EH (cell line): ENCODE data around the gene PEAK3.

Experiments
- DNase-seq: peaks from one replicate; pipeline ENCODE4 v3.0.0-alpha.2; 2015; ENCODE audit warnings: low read depth

The PEAK3 gene

DNA sequence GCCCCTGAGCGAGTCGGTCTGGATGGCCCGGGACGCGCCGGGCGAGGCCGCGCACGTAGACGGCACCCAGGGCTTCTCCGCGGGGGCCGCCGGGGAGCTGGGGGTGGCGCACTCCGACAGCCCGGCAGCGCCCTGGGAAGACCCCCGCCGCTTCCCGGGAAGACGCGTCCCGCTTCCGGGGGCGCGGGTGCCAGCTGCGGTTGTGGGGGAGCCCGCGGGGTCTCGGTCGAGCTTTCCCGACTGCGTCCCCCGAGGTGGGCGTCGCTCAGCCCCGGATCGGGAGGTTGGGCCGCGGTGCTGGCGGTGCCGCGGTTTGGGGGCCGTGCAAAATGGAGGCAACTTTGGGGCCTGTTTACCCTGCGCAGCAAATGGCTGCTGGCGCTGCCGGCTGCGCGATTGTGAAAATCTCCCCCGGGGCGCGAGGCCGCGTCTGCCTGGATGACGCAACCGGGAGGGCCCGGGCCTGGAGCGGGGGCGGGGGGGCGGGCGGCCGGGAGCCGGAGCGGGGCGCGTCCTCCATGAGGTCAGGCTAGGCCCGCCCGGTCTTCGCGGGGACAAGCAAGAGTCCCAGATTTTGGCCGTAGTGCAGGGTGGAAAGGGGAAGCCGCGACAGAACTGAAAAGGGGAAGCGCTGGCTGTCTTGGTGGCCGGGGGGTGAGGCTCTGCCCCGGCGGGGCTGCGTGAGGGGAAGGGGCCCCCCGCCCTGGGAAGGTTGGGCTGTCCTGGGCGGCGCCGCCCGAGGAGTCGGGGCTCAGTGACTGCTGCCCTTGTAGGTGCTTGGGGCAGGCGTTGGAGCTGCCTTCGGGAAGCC is 11.3 kb downstream of the PEAK3 start:
- DNase-seq: peak; percentile 87

DNA sequence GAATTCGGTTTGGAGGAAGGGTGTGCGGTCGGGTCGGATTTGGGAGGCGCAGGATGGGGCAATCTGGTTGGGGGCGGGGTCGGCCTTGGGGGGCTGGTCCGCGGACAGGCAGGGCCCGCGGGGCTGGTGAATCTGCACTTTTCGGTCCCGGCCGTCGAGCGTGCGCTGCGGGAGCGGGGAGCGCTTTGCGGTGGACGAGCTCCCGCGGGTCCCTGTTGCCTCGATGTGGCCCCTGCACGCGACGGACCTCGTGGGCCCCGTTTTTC is 11.9 kb downstream of the PEAK3 start:
- DNase-seq: peak; percentile 39

DNA sequence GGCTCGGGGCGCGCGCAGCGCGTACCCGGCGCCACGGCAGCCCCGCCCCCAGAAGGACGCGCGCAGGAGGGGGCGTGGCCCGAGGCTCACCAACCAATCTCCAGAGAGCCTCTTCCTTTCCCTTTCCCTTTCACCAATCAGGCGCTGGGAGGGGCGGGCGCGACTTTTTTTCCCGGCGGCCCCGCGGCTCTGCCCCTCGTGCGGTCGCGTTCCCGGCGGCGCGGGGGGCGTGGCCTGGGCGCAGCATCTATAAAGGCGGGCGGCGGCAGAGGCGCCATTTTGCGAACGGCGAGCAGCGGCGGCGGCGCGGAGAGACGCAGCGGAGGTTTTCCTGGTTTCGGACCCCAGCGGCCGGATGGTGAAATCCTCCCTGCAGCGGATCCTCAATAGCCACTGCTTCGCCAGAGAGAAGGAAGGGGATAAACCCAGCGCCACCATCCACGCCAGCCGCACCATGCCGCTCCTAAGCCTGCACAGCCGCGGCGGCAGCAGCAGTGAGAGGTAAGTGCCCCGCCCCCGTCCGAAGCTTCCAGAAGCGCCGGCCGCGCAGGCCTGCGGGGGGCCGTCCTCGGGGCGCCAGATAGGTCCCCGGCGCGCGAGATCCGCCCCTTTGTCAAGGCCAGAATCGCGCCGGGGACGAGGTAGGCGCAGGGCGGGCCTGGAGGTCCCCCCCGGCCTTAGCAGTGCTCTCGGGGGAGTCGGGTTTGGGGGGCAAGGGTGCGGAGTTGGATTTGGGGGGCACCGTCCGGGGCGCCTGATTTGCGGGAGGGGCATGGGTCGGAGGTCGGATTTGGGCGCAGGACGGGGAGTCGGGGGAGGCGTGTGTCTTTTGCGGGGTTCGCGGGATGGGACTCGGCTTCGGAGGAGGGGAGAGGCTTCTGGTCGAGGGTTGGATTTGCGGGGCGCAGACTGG is 12.5 kb downstream of the PEAK3 start:
- DNase-seq: peak; percentile 96

DNA sequence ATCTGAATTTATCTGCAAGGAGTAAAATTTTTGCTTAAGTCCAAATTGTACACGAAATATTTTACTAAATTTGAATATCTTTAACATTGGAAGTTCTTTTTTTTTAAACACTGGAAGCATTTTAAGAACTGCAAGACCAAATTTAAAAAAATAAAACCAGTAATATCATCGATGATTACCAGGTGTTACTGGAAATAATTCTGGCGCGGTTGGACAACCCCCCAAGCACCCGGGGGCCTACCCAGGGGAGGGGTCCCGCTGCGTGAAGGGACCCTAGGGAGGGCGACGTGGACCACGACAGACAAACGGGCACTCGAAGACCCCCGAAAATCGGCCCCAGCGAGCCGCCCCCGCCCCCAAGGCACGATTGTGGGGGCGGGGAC is 13.1 kb downstream of the PEAK3 start:
- no peak for DNase-seq

DNA sequence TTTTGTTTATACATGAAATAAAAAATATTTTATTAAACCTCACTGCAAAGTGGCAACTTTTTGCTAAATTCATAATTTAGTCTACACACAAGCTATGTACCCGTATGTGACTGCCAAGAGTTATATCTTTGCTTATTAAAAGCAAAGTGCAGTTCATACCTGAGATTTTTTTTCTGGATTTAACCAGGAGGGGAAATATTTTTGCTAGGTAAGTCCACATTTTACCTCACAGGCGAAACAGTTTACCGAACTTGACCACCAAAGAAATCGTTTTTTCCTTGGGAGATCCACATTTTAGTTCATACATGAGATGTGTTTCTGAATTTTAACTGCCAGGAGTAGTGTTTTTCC is 13.5 kb downstream of the PEAK3 start:
- DNase-seq: no peak

DNA sequence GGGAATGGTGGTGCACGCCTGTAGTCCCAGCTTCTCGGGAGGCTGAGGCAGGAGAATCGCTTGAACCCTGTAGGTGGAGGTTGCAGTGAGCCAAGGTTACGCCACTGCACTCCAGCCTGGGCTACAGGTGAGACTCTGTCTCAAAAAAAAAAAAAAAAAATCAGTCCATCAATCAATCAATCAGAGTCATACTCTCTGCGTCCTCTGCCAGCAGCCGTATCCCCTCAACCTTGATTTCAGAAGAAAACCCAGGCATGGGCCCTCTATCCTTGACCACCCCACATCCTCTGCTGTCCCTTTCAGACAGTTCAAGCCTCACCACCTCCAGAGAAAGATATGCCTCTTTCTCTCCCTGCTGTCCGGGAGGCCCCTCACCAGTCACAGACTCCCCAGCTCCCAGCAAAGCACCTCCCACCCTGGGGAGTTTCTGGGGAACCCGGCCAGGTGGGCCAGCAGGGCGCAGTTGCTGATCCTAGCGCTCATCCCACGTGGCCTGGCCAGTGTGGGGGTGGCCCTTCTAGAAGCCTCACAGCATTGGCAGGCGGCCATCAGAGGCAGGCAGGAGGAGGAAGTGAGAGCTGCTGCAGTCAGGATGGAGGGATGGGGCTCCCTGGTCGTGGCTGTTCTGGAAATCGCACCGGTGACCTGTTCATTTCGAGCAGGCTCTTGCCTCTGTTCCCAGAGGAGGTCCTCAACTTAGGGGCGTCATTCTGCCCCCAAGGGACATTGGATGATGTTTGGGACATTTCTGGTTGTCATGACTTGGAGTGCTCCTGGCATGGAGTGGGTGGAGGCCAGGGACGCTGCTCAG is 15.6 kb downstream of the PEAK3 start:
- DNase-seq: peak; percentile 82

DNA sequence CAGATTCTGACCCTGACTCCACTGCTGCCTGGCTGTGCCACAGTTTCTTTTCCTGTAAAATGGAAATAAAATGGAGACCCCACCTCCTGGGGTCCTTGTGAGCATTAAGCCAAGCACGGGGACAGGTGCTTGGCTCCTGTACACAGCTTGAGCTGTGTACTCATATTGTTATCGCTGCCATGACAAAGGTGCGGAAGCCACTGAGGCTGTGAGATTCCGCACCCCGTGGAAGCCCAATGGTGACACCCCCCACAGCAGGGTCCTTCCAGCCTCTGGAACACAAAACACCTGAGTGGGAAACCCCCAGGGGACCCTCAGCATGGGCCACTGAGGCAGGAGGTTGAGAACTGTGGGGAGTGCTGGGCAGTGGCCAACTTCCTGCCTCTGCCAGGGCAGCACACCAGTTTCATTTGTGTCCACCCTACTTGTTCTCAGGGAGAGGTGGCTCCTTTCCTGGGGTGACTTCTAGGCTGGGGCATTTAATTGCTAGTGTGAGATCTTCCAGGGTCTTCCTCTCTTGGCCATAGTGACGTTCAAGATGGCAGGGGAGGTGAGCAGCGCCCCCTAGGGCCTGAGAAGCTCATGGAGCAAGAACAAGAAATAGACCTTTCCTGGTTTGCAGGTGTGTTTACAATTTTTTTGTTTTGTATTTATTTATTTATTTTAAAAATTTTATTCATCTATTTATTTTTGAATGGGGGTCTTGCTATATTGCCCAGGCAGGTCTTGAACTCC is 20.4 kb downstream of the PEAK3 start:
- peak; percentile 41 for DNase-seq

DNA sequence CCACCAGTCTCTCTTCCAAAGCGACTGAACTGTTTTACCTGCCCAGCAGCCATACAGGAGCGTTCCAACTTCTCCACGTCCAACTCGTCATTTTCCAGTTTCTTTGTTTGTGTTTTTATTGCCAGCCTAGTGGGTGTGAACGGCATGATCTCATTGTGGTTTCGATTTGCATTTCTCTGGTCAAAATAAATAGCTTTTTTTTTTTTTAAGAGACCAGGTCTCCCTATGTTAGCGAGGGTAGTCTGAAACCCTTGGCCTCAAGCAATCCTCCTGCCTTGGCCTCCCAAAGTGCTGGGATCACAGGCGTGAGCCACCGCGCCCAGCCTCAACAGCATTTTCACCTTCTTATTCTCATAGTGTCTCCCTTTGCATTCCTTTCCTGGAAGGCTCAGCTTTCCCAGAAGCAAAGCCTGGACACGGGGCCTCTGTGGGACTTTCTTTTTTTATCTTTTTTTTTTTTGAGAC is 21.6 kb downstream of the PEAK3 start:
- DNase-seq: peak; percentile 40

DNA sequence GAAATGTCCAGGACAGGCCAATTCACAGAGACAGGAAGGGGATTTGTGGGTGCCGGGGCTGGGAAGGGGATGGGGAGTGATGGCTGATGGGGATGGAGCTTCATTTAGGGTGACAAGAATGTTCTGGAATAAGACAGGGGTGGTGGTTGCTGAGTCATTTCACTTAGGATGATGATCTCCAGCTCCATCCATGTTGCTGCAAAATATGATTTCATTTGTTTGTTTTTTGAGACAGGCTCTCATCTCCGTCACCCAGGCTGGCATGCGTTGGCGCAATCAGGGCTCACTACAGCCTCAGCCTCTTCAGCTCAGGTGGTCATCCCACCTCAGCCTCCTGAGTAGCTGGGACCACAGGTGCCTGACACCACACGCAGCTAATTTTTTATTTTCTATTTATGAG is 22.6 kb downstream of the PEAK3 start:
- DNase-seq: peak; percentile 69

DNA sequence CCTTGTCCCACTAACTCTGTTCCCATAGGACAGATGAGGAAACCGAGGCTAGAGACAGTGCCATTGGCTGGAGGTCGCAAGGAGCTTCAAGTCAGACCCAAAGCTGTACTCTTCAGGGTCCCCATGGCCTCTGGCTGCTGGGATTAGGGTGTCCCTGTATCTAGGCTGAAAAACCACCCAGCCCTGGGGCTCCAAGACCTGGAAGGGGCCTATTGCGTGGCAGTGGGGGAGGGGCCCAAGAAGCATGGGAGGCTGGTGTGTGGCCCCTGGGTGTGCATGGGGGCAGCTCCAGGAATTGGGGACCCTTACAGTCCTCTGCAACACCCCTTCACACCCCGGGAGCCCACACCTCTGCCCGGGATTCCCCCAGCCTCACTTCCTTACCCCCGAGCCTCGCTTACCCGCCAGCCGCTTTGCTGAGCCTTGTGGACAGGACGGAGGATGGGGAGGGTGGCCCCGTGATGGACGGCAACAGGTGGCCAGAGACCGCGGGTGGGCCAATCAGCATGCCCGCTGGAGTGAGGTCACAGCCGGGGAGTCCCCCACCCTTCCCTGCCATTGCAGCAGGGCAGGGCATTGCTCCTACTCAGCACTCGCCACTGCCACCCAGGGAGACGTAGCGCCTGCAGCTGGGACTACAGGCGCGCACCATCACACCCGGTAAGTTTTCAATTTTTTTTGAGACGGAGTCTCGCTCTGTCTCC is 25.8 kb downstream of the PEAK3 start, which contains the start of gene JSRP1:
JSRP1 (minus strand) TSS at position 436 of the 704 bp plus-strand sequence. CDS start 1,103 bp downstream, outside the sequence.
- no peak for DNase-seq

DNA sequence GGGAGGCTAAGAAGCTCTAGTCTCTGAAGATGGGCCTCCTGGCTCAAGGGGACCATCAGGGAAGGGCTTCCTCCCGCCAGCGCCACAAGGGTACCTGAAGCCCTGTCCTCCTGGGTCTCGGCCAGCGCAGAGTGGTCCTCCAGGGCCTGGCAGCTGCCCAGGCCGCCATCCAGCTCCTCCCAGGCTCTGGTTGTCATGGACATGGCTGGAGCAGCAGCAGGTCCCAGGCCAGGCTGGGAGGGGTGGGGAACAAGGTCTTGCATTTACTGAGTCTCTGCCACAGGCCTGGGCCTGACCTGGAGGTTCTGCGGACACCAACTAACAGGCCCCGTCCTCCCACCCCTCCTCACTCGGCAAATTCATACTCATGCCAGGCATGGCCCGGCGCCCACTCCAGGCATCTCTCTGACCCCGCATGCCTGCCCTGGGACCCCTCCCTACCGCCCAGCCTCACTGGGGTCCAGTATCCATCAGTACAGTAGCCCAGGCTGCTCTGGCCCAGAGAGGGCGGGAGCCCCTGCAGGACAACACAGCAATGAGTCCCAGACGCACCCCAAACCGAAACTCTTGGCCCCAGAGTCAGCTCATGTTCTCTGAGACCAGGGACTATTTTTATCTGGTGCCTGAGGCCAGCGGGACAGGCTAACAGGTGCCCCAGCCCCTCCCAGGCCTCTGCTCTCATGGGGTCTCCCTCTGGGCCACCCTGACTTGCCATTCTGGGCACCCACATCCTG is 26.7 kb downstream of the PEAK3 start:
- no peak for DNase-seq

DNA sequence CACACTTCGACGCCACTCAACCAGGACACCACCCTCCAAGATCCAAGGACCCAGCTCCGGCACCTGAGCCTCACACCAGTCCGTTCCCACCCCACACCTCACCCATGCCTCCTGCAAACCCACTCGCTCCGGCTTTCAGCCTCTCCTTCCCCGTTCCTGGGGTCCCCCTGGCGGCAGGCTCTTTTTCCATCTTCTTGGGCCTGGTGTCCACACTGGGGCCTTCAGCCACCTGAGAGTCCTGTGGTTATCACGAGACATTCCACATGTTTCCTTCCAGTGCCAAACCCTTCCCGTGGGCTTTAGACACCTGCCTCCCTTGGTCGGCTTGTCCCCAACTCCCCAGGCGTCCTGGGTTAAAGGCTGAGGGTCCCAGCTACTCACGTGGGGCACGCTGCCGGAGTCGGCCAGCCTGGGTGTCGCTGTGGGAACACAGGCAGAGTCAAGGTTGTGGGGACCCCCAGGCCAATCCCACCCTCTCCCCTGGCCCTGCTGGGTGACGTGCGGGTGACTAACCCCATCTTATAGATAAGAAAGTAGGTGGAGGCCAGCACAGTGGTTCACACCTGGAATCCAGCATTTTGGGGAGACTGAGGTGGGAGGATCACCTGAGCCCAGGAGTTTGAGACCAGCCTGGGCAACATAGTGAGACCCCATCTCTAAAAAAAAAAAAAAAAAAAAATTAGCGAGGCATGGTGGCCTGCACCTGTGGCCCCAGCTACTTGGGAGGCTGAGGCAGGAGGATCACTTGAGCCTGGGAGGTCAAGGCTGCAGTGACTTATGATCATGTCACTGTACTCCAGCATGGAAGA is 27.7 kb downstream of the PEAK3 start:
- peak; percentile 47 for DNase-seq

DNA sequence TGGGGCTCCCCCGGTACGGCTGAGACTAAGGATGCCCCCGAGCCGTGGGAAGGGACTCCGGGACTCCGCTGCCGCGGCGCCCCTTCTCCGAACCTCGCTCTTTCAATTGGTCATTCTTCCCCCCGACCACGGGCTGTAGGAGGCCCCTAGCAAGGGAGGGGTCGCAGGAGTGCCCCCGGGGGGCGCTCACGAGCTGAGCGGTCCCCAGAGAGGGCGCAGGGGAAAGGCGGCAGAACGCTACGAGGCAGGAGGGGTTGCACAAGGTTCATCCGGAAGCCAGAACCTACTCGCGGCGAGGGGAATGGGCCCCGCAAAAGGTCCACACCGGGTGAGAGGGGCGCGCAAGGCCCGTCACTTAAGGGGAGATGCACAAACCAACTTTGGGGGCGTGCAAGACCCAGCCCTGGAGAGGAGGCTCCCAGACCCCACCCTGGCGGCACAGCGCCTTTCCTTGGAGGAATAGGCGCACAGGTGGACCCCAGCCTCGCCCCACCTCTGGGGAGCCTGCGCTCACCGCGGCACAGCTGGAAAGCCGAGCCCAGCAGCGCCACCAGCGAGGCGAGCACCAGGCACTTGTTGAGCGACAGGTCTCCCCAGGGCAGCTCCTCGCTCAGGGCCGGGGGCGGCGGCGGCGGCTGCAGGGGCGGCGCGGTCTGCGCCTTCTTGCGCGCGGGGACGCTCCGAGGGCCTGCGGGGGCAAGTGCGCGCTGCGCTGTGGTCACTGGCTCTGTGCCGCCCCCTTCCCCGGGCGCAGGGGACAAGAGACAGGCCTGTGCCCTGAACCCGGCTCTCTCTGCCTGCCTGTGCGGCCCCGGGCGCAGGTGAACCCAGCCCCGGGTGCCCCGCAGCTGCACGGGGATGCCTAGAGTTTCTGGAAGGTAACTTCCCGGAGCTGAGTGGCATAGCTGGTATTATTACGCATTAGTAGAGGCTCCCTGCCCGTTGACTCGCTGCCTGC is 28.6 kb downstream of the PEAK3 start:
- no peak for DNase-seq

DNA sequence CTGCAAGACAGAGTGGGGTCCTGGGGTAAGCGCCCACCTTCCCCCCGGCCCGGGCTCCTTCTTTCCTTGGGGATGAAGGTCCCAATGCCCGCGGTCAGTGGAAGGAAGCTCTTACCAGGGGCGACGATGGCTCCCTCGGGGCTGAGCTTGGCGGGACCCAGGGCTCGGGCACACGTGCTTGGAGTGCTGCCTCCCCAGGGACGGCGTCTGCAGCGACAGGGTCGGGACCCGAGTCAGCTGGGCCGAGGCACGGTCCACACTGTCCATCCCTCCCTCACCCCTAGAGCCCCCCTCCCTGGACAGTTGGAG is 29.2 kb downstream of the PEAK3 start:
- no peak for DNase-seq

DNA sequence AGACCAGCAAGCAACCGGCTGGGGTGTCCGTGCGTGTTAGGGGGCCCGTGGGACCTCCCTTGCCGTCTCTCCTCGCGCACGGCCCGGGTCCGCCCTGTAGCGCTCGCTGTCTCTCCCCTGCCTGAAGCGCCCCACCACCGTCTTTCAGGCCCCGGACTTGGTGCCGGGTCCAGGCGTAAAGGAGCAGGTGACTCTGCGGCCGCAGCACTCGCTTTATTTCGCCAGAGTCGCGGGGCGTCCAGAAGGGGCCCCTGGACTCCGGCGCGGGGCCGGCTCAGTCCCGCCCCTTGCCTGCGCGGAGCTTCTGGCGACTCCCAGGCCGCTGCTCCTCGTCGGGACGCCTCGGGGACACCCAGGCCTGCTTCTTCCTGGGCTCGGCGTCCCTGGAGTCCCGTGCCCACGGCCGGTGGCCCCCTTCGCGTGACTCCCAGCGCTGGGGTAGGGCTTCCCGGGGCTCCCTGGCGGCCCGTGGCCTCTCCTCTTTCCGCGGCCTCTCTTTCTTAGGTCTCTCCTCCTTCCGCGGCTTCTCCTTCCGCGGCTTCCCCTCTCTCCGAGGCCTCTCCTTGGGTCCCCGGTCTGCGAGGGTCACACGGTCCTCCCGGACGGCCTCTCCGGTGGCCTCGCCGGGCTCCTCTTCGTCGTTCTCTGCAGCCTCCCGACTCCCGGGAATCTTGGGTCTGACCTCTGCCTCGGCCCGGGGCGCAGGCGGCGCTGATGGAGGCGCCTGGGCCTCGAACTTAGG is 29.7 kb downstream of the PEAK3 start:
- no peak for DNase-seq

DNA sequence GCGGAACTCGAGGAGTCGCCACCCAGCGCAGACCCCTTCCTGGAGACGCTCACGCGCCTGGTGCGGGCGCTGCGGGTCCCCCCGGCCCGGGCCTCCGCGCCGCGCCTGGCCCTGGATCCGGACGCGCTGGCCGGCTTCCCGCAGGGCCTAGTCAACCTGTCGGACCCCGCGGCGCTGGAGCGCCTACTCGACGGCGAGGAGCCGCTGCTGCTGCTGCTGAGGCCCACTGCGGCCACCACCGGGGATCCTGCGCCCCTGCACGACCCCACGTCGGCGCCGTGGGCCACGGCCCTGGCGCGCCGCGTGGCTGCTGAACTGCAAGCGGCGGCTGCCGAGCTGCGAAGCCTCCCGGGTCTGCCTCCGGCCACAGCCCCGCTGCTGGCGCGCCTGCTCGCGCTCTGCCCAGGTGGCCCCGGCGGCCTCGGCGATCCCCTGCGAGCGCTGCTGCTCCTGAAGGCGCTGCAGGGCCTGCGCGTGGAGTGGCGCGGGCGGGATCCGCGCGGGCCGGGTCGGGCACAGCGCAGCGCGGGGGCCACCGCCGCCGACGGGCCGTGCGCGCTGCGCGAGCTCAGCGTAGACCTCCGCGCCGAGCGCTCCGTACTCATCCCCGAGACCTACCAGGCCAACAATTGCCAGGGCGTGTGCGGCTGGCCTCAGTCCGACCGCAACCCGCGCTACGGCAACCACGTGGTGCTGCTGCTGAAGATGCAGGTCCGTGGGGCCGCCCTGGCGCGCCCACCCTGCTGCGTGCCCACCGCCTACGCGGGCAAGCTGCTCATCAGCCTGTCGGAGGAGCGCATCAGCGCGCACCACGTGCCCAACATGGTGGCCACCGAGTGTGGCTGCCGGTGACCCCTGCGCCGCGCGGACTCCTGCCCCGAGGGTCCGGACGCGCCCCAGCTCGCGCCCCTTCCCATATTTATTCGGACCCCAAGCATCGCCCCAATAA is 30.6 kb downstream of the PEAK3 start:
- no peak for DNase-seq

DNA sequence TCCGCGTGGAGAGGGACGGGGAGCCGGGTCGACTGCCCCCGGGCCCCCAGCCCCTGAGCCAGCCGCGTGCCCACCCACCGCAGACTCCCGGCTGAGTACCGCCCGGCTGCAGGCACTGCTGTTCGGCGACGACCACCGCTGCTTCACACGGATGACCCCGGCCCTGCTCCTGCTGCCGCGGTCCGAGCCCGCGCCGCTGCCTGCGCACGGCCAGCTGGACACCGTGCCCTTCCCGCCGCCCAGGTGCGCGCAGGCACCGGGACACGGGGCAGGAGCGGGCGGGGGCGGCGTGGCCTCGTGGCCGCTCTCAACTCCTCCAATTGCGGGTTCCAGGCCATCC is 31.2 kb downstream of the PEAK3 start:
- DNase-seq: no peak
